Measurements from ENCODE around the gene CCDC90B.

GRCh38 chr11:83319346-83319745 lies 33.2 kb upstream of the CCDC90B start:
- TF ChIP-seq, protein P1, sequence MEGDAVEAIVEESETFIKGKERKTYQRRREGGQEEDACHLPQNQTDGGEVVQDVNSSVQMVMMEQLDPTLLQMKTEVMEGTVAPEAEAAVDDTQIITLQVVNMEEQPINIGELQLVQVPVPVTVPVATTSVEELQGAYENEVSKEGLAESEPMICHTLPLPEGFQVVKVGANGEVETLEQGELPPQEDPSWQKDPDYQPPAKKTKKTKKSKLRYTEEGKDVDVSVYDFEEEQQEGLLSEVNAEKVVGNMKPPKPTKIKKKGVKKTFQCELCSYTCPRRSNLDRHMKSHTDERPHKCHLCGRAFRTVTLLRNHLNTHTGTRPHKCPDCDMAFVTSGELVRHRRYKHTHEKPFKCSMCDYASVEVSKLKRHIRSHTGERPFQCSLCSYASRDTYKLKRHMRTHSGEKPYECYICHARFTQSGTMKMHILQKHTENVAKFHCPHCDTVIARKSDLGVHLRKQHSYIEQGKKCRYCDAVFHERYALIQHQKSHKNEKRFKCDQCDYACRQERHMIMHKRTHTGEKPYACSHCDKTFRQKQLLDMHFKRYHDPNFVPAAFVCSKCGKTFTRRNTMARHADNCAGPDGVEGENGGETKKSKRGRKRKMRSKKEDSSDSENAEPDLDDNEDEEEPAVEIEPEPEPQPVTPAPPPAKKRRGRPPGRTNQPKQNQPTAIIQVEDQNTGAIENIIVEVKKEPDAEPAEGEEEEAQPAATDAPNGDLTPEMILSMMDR (CRISPR knock-in tag; IDR thresholded peaks at IDR 0.05): no peak
- TF ChIP-seq, protein P2, sequence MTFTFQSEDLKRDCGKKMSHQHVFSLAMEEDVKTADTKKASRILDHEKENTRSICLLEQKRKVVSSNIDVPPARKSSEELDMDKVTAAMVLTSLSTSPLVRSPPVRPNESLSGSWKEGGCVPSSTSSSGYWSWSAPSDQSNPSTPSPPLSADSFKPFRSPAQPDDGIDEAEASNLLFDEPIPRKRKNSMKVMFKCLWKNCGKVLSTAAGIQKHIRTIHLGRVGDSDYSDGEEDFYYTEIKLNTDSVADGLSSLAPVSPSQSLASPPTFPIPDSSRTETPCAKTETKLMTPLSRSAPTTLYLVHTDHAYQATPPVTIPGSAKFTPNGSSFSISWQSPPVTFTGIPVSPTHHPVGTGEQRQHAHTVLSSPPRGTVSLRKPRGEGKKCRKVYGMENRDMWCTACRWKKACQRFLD (CRISPR knock-in tag; IDR thresholded peaks at IDR 0.05; ENCODE audit: borderline replicate concordance): no peak
- TF ChIP-seq IKZF4 (CRISPR knock-in tag; IDR thresholded peaks at IDR 0.05; ENCODE audit: borderline replicate concordance, low read depth, not compliant biosample characterization): no peak
- no peak for TF ChIP-seq JUN (CRISPR knock-in tag; IDR thresholded peaks at IDR 0.05)
- TF ChIP-seq, protein P3, sequence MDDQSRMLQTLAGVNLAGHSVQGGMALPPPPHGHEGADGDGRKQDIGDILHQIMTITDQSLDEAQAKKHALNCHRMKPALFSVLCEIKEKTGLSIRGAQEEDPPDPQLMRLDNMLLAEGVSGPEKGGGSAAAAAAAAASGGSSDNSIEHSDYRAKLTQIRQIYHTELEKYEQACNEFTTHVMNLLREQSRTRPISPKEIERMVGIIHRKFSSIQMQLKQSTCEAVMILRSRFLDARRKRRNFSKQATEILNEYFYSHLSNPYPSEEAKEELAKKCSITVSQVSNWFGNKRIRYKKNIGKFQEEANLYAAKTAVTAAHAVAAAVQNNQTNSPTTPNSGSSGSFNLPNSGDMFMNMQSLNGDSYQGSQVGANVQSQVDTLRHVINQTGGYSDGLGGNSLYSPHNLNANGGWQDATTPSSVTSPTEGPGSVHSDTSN (CRISPR knock-in tag; IDR thresholded peaks at IDR 0.05; ENCODE audit: borderline replicate concordance): no peak
- no peak for TF ChIP-seq MYNN (CRISPR knock-in tag; IDR thresholded peaks at IDR 0.05; ENCODE audit: low read depth)
- TF ChIP-seq NFE2L1 (CRISPR knock-in tag; IDR thresholded peaks at IDR 0.05; ENCODE audit: borderline replicate concordance): no peak
- no peak for TF ChIP-seq ZFY (CRISPR knock-in tag; IDR thresholded peaks at IDR 0.05)
- TF ChIP-seq POLR2AphosphoS2 (IDR thresholded peaks at IDR 0.05; ENCODE audit: low read depth, low read length): no peak
- no peak for TF ChIP-seq ZNF143 (CRISPR knock-in tag; IDR thresholded peaks at IDR 0.05)
- TF ChIP-seq ZFP36 (IDR thresholded peaks at IDR 0.05; ENCODE audit: borderline replicate concordance, low read depth, low read length, partially characterized antibody): no peak
- TF ChIP-seq EP300 (IDR thresholded peaks at IDR 0.05; ENCODE audit: low read depth in 2 of 2, low read length in 2 of 2): no peak
- TF ChIP-seq EP300 (CRISPR knock-in tag; IDR thresholded peaks at IDR 0.05; ENCODE audit: borderline replicate concordance): no peak

Measured in HepG2 (cell line).